Measurements from ENCODE around the gene LRP3.

DNA sequence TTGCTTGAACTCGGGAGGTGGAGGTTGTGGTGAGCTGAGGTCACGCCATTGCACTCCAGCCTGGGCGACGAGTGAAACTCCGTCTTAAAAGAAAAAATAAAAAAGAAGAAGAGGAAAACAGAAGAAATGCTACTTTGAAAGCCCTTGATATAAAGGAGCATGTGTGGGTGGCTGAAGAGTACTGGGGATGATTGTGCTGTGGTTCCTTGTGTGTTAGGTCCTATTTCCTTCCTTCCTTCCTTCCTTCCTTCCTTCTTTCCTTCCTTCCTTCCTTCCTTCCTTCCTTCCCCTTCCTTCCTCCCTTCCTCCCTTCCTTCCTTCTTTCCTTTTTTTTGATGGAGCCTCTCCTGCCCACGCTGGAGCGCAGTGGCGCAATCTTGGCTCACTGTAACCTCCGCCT, 47.9 kb upstream of the LRP3 start:
- no peak for TF ChIP-seq ZNF274 (IDR thresholded peaks at IDR 0.05; ENCODE audit: low read depth, low read length)
- TF ChIP-seq YY1 (IDR thresholded peaks at IDR 0.05; ENCODE audit: insufficient read depth, insufficient read length), result no peak
